Central memory CD8-positive, alpha-beta T cell (primary cell): Measurements from ENCODE around the gene HOXB2.

Experiments
- ATAC-seq: fragments of 150-1000 bp; cut with Tn5 transposase; replicated peaks from 2 replicates; pipeline ENCODE4 v1.10.0; 2022; ENCODE audit warnings: mild to moderate bottlenecking, moderate FRiP score, moderate number of reproducible peaks; ENCODE audit not compliant: poor library complexity, severe bottlenecking; ENCODE audit errors: extremely low read depth
- DNase-seq, 2 donors: peaks; one replicate each; pipeline ENCODE4 v3.0.0; 2021; ENCODE audit warnings: low spot score in 2 of 2
- H3K27ac Mint-ChIP-seq: one replicate; pipeline ENCODE4 v1.8.0; 2022; ENCODE audit warnings: low read depth, mild to moderate bottlenecking, moderate library complexity, mixed read lengths
- H3K27me3 Mint-ChIP-seq: one replicate; pipeline ENCODE4 v1.8.0; 2022; ENCODE audit warnings: mixed read lengths
- H3K36me3 Mint-ChIP-seq: one replicate; pipeline ENCODE4 v1.8.0; 2022; ENCODE audit warnings: mild to moderate bottlenecking, moderate library complexity, mixed read lengths; ENCODE audit not compliant: insufficient read depth
- H3K4me1 Mint-ChIP-seq: one replicate; pipeline ENCODE4 v1.8.0; 2022; ENCODE audit warnings: mixed read lengths
- H3K4me3 Mint-ChIP-seq: one replicate; pipeline ENCODE4 v1.8.0; 2022; ENCODE audit warnings: mild to moderate bottlenecking, moderate library complexity, mixed read lengths
- H3K9me3 Mint-ChIP-seq: one replicate; pipeline ENCODE4 v1.8.0; 2022; ENCODE audit warnings: mixed read lengths

Gene HOXB2

DNA sequence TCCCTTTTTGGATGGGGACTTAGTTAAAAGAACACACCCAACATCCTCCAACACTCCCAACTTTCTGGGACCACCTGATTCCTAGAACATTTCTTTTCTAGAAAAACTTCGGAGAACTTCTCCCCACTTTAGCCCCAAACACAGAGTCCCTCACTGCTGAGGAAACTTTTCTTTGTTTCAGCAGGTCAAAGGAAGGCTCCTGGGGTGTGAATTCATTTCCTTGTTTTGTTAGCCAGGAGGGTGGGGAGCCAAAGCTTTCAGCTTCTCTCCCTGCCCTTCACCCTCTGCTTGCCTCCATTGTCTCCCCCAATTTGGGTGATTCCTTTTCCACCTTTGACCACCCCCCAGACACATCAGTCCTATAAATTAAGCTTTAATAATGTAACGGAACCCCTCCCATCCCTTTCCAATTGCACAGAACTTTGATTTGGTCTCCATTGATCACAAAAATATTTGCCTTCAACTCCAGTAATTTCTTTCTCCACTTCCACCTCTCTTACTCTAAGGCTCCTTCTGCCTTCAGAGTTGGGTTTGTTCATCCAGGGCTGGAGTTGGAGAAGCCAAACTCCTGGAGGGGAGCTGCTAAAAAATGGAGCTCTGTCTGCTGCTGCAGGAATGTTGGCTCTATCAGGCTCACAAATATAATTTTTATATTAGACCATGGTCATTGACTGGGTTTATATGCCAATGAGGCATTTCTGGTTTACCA is 22.9 kb upstream of the HOXB2 start:
- peaks cover 5% of the 10 kb centered on the region for H3K4me1 Mint-ChIP-seq
- no peak overlapping the region for H3K27ac Mint-ChIP-seq
- no peaks in the 10 kb centered on the region for H3K9me3 Mint-ChIP-seq
- no peak overlapping the region for H3K4me3 Mint-ChIP-seq
- peaks cover 9% of the 10 kb centered on the region for H3K36me3 Mint-ChIP-seq
- ATAC-seq (no peak), DNase-seq (no peak)
- no peaks in the 10 kb centered on the region for H3K27me3 Mint-ChIP-seq

DNA sequence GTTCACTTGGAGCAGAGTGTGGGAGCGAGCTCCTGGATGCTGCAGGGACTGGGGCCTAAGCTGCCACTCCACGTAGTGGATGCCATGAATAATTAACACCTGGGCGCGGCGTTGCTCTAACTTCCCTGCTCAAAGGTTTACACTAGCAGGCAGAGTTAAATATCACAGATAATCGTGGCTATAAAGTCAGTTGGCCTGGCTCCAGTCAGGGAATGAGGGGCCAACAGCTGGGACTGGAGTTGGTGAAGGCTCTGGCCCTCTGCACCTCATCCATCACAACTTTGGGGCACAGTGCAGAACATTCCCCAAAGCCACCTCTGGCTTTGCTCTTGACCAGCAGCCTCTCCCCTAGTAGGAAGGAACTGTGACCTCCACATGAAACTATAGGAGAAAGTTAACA is 22.3 kb upstream of the HOXB2 start:
- DNase-seq = no peak

DNA sequence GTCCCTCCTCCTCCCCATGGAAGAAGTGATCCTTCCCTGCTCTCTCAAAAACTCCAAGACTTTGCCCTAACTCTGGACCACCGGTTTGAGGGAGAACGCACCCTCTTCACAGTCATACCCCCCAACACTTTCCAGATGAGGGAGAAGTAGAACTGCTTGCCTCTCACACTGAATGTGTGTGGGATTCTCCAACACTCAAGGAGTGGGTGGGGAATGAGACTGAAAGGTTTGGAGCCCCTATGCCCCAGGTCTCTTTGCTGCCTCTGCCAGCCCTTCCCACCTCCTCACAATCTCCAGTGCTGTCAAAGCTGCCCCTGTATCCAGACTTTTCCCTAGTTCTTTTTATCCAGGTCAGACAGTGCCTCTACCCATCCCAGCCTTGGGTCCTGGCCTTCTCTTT is 21.8 kb upstream of the HOXB2 start:
- Mint-ChIP-seq H3K27me3 (no peaks in the 10 kb centered on the region), H3K4me3 (no peak overlapping the region), H3K9me3 (no peaks in the 10 kb centered on the region), H3K4me1 (peaks cover 8% of the 10 kb centered on the region), H3K36me3 (peaks cover 9% of the 10 kb centered on the region), H3K27ac (no peak overlapping the region)
- ATAC-seq (no peak), DNase-seq (no peak)

More for the DNA sequence above, 22.3 kb upstream of the HOXB2 start:
- peaks cover 9% of the 10 kb centered on the region for H3K36me3 Mint-ChIP-seq
- H3K9me3 Mint-ChIP-seq = no peaks in the 10 kb centered on the region
- no peak for ATAC-seq
- no peak overlapping the region for H3K27ac Mint-ChIP-seq
- peaks cover 5% of the 10 kb centered on the region for H3K4me1 Mint-ChIP-seq
- H3K4me3 Mint-ChIP-seq = no peak overlapping the region
- H3K27me3 Mint-ChIP-seq = no peaks in the 10 kb centered on the region

DNA sequence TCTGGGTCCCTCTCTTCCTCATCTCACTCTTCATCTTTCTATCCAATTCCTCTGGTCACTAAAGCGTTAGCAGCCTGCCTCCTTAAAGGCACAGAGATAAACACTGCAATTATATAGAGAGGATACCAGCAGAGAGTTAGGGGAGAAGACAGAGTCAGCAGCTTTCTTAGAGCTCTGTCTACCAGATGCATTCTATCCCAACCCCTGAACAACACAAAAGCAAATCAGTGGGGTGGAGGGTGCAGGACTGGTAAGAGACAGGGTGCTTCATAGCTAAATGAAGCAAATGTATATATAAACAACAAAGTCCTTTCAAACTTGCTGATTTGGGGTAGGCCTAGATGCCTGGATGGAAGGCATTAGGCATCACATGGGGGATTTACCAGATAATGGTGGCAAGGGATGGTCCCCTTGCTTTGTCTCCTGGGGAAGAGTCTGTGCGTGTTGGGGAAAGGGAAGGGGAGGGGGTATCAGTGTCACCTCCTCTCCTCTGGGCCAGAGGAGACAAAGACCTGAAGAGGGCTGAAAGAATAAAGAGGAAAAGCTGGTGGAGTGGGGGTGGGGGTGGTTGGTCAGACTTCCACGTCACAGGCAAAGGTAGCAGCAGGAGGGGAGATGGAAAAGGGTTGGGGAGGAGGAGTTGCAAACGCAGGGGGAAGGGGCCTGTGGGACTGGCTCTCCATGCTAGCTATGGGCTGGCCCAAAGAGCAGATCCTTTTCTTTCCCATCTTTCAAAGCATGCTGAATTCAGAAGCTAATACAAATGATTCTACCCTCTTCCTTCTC is 21.2 kb upstream of the HOXB2 start:
- no peak for ATAC-seq
- H3K4me3 Mint-ChIP-seq = no peak overlapping the region
- H3K27me3 Mint-ChIP-seq = no peaks in the 10 kb centered on the region
- no peak for DNase-seq
- H3K4me1 Mint-ChIP-seq = peaks cover 13% of the 10 kb centered on the region
- no peak overlapping the region for H3K27ac Mint-ChIP-seq
- peaks cover 4% of the 10 kb centered on the region for H3K36me3 Mint-ChIP-seq
- H3K9me3 Mint-ChIP-seq = no peaks in the 10 kb centered on the region

DNA sequence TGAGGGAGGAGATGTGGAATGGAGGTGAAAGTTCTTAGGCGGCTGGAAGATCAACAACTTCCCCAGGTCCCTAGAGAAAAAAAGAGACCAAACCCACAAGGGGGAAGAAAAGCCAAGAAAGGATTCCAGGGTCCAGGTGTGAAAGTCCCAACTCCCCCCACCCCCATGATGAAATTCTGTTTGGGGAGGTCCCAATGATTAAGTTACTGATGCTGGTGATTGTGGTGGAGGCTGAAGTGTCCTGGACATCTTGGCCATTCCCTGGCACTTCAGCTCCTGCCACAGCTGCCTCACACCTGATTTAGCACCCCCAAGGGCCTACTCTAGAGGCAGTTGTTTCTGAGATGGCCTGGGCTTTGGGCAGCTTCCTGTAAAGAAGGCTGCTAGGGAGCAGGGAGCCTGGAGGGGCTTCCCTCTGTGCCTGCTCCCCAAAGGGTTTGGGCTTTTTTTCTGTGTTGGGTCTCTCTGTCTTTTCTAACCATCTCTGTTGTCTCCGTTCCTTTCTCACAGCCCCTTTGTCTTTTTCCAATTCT is 20.2 kb upstream of the HOXB2 start:
- Mint-ChIP-seq H3K4me3 (no peak overlapping the region), H3K9me3 (no peaks in the 10 kb centered on the region)

DNA sequence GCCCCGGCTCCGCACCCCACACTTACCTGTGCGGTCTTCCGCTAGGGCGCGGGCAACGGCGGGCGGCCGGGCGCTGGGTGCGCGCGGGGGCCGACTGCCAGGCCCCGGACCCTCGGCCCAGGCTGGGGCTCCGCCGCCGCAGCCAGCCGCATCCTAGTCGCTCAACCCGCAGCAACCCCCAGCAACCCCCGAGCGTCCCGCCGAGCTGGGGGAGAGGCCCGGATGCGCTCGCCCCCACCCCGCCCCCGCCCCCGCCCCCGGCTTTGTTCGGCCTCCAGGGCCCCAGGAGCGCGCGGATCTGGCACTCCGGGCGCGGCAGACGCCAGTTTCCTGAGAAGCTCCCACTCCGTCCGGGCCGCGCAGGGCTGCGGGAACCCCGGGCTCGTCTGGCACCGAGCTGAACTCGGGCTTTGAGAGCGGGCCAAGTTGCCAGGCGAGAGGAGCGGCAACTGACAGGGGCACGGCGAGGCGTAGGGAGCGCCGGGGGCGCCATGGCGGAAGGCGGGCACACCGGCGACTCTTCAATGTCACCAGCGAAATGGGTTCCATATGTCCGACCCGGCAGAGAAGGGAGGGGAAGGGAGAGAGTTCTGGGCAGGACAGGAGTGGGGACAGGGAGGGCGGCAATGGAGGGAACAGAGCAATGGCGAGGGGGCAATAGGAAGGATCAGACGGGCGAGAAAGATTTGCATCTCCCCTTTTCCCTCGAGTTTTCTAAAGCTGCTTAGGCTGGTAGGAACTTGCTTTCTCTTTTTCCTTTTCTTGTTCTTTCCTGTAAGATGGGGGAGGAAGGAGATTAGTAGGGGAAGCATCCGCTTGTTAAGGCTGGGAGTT is 19.5 kb upstream of the HOXB2 start:
- H3K27me3 Mint-ChIP-seq = no peaks in the 10 kb centered on the region
- H3K27ac Mint-ChIP-seq = no peak overlapping the region
- H3K4me3 Mint-ChIP-seq = no peak overlapping the region
- peaks cover 13% of the 10 kb centered on the region for H3K4me1 Mint-ChIP-seq
- DNase-seq (no peak), ATAC-seq (no peak)
- no peaks in the 10 kb centered on the region for H3K9me3 Mint-ChIP-seq
- H3K36me3 Mint-ChIP-seq = peaks cover 5% of the 10 kb centered on the region

More for the DNA sequence above, 20.2 kb upstream of the HOXB2 start:
- H3K27me3 Mint-ChIP-seq = no peaks in the 10 kb centered on the region
- no peak for DNase-seq
- no peak overlapping the region for H3K27ac Mint-ChIP-seq
- peaks cover 13% of the 10 kb centered on the region for H3K4me1 Mint-ChIP-seq
- no peak for ATAC-seq
- peaks cover 4% of the 10 kb centered on the region for H3K36me3 Mint-ChIP-seq

DNA sequence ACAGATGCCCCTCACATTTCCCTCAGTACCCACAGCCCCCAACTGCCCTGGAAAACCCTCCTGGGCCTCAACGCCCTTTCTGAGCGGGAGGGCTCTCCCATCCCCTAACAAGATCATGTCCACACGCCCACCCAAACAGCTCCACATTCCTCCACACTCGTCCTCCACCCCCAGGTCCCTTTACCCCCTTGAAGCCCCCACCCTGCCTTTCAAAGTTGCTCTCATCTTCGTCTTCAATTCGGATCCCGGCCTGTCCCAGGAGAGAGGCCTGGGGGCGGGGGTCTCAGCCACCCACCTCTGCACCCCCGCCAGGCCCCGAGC is 18.9 kb upstream of the HOXB2 start:
- H3K27me3 Mint-ChIP-seq = no peaks in the 10 kb centered on the region
- no peak overlapping the region for H3K4me3 Mint-ChIP-seq
- ATAC-seq (no peak), DNase-seq (no peak)
- no peaks in the 10 kb centered on the region for H3K9me3 Mint-ChIP-seq
- peaks cover 9% of the 10 kb centered on the region for H3K4me1 Mint-ChIP-seq
- no peak overlapping the region for H3K27ac Mint-ChIP-seq
- H3K36me3 Mint-ChIP-seq = peaks cover 2% of the 10 kb centered on the region

DNA sequence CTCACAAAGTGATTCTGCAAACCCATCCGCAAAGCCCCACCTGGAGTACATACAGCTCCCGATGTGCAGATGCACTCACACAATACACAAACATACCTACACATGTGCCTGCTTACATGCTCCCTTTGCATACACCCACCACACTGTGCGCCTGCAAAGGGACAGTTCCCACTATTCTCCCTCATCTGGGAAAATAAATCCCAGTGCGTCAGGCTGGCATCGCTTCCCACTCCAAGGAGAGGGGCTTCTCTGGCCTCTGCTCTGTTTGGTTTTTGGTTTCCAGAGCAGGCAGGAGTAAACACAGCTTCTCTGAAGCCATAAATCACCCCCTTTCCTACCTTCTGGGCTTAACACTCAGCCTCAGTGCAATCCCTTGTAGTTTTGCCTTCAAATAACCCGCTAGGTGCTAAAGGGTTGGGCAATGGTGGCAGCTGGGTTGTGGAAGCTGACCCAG is 18.5 kb upstream of the HOXB2 start:
- Mint-ChIP-seq H3K27ac (no peak overlapping the region), H3K4me1 (peaks cover 9% of the 10 kb centered on the region), H3K27me3 (no peaks in the 10 kb centered on the region)

DNA sequence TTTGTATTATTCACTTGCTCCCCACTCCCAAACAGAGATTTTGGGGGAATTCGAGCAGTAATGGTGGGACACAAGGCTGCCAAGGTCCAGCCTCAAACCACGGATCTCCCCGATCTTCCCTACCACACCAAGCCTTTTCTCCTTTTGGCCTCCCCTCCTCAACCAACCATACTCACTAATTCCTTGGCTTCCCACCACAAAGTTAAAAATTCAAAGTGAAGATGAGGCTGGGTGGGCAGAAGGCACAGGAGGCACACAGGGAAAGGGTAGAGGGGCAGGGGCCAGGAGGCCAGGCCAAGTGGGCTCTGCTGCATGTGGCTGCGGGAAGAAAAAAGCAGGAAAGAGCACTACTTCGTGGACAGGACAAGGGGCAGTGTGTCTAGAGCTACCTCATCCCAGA is 18.0 kb upstream of the HOXB2 start:
- Mint-ChIP-seq H3K36me3 (peaks cover 2% of the 10 kb centered on the region), H3K4me3 (no peak overlapping the region), H3K27me3 (no peaks in the 10 kb centered on the region), H3K9me3 (no peaks in the 10 kb centered on the region), H3K27ac (no peak overlapping the region), H3K4me1 (peaks cover 9% of the 10 kb centered on the region)
- DNase-seq (no peak), ATAC-seq (no peak)

More for the DNA sequence above, 18.5 kb upstream of the HOXB2 start:
- no peak overlapping the region for H3K4me3 Mint-ChIP-seq
- peaks cover 2% of the 10 kb centered on the region for H3K36me3 Mint-ChIP-seq
- H3K9me3 Mint-ChIP-seq = no peaks in the 10 kb centered on the region
- ATAC-seq (no peak), DNase-seq (no peak)

DNA sequence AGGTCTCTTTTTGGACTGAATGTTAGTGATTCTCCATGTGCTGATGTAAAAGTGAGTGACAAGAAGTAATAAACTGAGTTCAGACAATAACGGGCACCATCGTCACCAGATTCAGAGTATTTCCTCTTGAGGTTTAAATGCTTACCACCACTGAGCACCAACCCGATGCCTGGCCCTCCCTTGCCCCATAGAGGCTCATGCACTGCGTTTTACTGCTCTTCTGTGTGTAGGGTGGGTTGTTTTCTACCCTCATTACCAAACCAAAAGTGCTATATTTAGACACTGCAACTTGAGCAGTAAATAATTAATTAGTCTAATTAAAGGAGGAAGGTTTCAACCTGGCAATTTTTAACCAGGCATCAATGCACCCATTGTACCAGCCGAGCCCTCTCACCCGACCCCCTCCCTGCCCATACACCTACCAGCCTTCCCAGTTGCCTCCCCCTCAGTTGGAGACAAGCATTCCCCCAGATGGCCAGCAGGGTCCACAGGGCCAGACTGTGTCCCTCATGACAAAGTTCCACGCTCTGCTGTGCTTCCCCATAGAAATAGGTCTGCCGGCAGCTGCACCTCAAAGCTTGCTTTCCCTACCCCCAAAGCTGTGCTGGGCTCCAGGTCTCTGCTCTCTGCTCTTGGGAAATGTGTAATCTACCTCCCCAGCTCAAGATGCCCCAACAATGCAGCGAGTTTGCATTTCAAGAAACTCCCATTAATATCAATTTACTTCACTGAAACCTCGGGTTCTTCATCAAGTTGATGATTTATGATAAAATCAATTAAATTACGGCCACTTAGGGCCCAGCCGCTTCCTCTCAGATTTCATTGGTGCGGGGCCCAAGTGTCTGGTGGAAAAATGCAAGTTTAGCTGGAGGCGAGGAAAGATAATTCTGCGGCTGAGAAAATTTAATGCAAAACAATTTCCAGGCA is 17.2 kb upstream of the HOXB2 start:
- no peak for DNase-seq
- peak; percentile 65 for ATAC-seq
- Mint-ChIP-seq H3K4me3 (no peak overlapping the region), H3K27me3 (no peaks in the 10 kb centered on the region), H3K9me3 (no peaks in the 10 kb centered on the region), H3K36me3 (peaks cover 3% of the 10 kb centered on the region), H3K4me1 (peaks cover 9% of the 10 kb centered on the region), H3K27ac (no peak overlapping the region)

DNA sequence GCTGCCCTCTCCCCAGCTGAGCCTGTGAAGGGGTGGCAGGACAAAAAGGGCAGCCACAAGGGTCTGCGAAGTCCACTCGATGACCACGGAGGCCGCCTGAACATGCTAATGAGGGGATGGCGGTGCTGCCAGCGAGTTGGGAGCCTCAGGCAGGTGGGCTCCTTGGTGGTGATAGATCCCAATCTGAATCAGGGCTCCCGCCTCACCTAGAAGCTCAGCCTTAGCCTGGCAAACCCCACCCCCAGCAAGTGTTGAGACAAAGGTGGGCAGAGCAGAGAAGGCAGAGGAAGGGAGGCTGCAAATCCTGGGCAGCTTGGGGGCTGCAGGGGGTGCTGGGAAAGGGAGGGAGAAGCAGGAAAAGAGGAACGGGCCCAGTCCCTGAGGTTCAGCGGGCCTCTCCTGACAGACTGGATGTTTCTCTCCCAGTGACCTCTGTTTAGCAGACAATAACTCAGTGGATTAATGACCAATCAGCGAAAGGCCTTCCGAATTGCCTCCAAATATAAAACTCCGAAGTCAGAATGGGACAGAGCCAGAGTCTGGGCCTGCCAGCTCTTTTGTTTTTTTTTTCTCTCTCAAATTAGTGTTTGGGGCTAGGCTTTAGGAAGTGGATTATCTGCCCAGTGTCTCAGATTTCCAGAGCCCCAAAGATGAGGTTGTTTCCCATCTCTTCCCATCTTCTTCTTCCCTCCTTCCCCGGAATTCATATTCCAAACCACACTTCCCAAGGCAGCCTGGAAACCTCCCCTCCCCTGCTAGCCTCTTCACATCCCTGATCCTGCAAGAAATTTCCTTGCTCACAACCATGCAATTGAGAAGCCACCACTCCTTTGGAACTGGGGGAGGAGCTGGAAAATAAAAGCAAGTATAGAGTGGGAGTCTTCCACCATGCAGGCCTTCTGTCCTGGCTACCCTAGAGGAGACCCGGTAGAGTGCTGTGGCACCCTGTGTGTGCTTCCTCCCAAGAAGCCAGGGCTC is 15.2 kb upstream of the HOXB2 start:
- H3K27ac Mint-ChIP-seq = no peak overlapping the region
- H3K4me3 Mint-ChIP-seq = no peak overlapping the region
- H3K27me3 Mint-ChIP-seq = no peaks in the 10 kb centered on the region

More for the DNA sequence above, 15.2 kb upstream of the HOXB2 start:
- Mint-ChIP-seq H3K36me3 (peaks cover 5% of the 10 kb centered on the region), H3K9me3 (no peaks in the 10 kb centered on the region), H3K4me1 (peaks cover 13% of the 10 kb centered on the region)
- ATAC-seq = no peak
- no peak for DNase-seq
